IPS-NIHi7 (cell line): ENCODE data around the gene AGL.
"Not testable (repeated sequence)": the region's sequence is repeated elsewhere in the genome, so short reads cannot be mapped to it uniquely, and the experiment has no call there.

Experiments used
- DNase-seq: peaks from one replicate; pipeline ENCODE4 v3.0.0; 2012; ENCODE audit warnings: mixed read lengths; ENCODE audit errors: extremely low spot score

AGL gene

DNA sequence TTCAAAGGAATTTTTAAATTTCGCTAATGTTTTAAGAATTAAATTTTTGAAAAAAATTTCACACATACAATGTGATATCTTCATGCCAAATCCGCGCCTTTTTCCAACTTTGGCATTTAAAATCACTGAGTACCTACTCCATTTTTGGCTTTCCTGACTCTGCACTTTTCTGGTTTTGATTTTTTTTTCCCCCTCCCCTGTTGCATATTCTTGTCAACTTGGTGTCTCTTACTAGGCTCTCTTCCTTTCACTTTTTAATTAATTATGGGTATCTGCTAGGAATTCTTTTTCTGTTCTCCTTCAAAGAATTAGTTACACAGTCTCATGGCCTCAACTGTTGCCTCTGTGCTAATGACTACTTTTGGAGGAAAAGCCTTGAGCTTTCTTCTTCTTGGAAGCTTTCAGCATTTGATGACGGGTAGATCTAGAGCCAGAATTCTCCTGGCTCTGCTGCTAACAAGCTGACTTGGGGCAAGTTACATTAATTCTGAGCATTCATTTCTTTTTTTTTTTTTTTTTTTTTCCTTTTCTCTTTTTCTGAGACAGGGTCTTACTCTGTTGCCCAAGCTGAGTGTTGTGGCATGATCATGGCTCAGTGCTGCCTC, 1.8 kb downstream of the AGL start:
- no peak for DNase-seq

DNA sequence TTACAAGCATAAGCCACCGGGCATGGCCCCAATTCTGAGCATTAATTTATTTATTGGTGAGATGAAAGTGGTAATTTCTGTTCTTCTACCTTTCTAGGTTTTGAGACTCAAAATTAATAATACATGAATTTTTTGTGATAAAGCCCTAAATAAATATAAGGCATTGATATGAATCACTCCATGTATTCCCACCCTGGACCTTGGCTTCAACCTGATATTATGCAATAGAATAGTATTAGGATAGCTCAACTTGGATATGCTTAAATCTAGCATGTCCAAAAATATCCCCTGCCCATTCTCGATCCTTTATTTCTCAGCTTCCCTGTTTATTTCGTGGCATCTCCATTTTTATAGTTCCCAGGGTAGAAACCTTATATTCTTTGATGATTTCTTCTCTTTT, 2.5 kb downstream of the AGL start:
- DNase-seq: no peak

DNA sequence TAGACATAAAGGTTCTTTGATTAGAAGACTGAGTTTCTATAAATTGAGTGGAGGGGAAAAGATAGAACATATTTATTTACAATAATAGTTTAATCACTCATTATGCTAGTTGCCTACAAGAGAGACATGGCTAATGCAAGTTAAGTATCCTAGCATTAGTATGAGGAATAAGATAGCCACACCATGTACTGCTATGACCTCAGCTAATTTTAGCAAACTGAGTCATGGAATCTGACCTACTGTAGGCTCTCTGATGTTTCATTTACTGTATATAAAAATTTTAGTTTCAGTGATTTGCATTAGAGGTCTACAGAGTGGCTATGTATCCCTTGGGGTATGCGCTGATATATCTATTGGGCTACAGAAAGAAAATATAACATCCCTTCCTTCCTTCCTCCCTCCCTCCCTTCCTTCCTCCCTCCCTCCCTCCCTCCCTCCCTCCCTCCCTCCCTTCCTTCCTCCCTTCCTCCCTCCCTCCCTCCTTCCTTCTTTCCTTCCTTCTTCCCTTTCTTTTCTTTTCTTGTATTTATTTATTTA, 5.8 kb downstream of the AGL start:
- no peak for DNase-seq

DNA sequence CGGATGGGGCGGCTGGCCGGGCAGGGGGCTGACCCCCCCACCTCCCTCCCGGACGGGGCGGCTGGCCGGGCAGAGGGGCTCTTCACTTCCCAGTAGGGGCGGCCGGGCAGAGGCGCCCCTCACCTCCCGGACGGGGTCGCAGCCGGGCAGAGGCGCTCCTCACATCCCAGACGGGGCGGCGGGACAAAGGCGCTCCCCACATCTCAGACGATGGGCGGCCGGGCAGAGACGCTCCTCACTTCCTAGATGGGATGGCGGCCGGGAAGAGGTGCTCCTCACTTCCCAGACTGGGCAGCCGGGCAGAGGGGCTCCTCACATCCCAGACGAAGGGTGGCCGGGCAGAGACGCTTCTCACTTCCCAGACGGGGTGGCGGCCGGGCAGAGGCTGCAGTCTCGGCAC, 6.9 kb downstream of the AGL start:
- DNase-seq: not testable (repeated sequence)

DNA sequence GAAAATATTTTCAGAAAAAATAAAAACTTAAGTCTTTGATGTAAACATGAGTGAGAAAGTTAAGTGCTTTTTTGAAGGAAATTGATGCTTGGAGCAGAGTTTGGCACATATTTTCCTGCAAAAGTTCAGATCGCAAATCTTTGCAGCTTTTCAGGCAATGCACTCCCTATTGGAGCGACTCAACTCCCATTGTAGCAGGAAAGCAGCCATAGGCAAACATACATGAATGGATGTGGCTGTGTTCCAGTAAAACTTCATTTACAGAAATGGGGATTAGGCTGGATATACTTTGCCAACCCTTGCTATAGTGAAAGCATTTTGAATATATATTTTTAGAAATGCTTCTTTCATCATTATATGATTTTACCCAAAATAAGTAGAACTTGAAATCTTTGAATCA, 8.1 kb downstream of the AGL start:
- no peak for DNase-seq

DNA sequence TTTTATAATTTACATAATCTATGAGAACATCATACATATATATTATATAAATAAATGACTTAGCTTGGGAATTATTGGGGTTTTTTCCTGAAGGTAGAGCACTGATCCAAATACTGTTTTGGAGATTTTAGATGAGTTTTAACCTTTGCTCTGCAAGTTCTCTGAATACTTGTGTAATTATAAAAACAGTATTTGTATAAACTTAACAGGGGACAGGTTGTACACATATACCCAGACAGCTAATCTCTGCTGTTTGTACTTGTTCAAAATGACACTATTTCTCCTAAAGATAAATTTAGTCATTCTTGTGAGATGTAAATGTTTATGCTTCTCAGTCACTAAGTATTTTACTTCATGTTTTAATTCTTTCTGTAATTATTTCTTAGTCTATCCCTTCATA, 8.7 kb downstream of the AGL start:
- no peak for DNase-seq

DNA sequence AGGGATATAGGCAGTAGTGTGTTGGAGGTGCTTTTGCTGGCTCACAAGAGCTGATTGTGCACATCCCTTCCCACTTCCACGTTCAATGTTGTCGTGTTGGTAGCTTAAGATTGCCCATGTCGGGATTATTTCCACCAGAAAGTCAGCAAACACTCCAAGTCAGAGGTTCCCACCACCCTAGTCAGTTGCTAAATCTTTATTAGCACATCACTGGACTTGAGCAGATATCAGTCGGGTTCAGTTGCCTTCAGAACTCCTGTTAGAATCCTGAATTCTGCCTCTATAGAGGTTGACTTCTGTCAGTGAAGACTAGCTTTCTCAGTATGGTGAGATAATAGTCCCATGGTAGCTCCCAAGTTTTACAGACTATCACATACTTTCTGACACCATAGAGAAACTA, 10.5 kb downstream of the AGL start:
- DNase-seq: no peak

DNA sequence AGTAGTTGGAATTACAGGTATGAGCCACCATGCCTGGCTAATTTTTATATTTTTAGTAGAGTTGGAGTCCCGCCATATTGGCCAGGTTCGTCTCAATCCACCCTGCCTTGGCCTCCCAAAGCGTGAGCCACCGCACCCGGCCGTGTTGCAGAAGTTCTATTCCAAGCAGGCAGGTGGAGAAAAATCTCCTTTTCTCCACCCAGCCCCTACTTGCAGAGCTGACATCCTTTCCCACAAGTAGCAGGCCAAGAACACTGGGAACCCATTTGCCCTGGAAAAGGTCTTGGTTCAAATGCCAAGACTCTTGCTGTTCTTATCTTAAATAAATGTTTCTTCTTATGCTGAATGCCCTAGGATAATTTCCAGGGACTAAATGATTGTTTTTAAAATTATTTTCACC, 17.5 kb downstream of the AGL start:
- DNase-seq: no peak

DNA sequence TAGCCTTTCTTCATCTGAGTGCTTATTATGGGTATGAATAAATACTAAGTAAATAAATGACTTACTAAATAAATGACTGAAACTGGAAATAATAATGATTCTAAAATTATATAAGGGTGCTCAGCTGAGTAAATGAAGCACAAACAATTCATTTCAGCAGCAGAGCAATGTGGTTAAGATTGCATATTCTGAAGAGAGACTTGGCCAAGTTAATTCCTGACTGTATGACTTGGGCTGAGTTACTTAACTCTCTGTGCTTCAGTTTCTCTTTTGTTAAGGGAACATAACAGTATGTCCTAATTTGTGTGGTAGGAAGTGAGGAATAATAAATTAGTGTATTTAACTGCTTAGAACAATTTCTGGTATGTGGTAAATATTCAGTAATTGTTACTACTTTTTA, 19.1 kb downstream of the AGL start:
- no peak for DNase-seq

DNA sequence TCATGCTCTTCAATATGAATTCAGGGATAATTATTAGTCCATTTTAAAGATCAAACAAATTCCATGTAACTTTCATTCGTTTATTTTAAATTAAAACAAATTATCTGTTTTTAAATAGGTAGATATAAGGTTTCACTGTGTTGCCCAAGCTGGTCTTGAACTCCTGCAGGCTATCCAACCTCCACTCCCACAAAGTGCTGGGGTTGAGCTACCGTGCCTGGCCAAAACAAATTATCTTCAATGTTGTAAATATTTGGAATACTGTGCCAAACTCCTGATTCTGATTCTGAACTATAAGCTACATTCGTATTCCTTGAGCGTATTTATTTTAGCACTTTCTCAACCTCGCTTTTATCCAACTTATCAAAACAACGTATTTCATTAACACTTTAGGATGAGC, 19.6 kb downstream of the AGL start:
- DNase-seq: no peak

DNA sequence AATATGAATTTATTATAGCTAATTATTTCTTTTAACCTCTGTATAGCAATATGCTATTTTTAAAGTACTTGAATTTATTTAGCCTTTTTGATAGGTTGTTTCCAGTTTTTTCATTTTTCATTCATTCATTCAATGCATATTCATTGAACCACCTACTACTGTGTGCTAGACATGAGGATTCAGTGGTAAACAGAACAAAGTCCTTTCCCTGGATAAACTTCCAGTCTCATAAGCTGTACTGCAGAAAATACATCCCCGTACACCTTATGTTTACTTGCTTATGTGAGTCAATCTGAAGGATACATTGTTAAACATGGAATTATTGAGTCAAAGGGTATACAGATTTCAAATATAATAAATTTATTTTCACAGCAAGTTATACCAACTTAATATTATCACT, 21.9 kb downstream of the AGL start:
- DNase-seq: no peak

DNA sequence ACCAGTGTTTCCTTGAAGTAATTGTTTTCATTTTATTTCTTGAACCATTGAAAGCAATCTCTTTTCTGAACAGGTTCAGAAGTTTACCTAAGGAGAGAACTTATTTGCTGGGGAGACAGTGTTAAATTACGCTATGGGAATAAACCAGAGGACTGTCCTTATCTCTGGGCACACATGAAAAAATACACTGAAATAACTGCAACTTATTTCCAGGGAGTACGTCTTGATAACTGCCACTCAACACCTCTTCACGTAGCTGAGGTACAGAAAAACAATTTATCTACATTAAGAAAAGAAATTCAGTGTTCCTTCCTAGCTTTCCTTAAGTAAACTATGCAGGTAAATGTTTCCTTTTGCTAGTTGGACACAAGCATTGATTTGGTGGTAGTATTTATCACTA, 27.4 kb downstream of the AGL start:
- no peak for DNase-seq

DNA sequence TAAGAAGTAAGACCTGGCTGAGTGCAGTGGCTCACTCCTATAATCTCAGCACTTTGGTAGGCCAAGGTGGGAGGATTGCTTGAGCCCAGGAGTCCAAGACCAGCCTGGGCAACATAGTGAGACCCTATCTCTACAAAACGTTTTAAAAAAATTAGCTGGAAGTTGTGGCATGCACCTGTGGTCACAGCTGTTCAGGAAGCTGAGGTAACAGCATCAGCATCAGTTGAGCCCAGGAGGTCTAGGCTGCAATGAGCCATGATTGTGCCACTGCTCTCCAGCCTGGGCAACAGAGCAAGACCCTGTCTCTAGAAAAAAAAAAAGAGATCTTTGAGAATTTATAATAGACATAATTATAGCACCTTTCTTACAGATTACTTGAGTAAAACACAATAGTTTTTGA, 36.0 kb downstream of the AGL start:
- no peak for DNase-seq

DNA sequence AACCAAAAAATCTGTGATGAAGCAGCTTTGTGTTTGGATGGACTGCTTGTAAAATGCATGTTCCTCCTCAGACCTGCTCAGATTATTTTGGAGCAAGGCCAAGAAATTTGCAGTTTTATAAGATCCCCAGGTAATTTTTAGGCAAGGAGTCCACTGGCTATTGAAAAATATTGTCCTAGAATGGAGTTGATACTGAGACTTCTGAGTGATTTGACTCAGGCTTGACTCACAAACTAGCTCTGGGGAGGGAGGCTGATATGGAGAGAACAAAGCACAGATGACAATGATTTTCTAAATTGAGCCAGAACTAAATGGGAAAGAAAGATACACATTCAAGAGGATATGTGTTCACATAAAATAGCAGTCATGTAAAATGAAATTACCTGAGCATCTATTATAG, 36.7 kb downstream of the AGL start:
- DNase-seq: no peak

DNA sequence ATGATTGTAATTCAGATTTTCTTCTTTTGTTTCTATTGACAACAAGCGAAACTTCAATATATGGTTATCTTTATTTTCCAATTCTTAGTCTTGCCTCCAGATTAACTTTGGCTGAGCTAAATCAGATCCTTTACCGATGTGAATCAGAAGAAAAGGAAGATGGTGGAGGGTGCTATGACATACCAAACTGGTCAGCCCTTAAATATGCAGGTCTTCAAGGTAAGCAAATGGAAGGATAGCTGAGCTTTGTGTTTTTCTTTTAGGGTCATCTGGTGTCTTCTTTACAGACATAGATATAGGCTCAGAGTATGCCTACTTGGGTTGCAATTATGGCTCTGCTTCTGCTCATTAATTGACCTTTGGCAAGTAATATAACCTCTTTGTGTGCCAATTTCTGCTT, 37.7 kb downstream of the AGL start:
- no peak for DNase-seq

DNA sequence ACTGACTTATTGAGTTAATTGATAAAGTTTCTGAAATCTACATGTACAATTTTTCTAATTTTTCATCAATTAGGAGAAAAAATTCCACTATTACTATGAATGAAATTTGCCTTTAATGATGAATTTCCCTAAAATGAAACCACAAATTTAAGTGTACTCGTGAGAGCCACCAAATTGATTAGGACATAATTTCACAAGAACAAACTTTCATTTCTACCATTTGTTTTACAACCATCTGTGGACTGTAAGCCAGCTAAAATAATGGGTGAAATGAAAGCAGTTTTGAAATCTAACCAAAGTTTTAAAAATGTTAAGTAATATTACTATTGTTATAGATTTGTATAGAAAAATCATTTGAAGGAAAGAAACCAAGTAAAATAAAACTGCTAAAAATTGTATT, 41.8 kb downstream of the AGL start:
- no peak for DNase-seq

DNA sequence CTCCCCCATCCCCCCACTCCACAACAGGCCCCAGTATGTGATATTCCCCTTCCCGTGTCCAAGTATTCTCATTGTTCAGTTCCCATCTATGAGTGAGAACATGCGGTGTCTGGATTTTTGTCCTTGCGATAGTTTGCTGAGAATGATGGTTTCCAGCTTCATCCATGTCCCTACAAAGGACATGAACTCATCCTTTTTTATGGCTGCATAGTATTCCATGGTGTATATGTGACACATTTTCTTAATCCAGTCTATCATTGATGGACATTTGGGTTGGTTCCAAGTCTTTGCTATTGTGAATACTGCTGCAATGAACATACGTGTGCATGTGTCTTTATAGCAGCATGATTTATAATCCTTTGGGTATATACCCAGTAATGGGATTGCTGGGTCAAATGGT, 53.1 kb downstream of the AGL start:
- not testable (repeated sequence) for DNase-seq

DNA sequence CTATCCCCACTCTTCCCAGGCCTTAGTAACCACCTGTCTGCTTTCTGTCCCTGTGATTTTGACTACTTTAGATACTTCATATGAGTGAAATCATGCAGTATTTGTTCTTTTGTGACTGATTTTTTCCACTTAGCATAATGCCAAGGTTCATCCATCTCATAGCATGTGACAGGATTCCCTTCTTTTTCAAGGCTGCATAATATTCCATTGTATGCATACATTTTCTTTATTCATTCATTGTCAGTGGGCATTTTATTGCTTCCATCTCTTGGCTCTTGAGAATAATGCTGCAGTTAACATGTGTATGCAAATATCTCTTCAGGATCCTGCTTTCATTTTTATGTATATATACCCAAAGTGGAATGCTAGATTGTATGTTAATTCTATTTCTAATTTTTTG, 56.4 kb downstream of the AGL start:
- DNase-seq: no peak

DNA sequence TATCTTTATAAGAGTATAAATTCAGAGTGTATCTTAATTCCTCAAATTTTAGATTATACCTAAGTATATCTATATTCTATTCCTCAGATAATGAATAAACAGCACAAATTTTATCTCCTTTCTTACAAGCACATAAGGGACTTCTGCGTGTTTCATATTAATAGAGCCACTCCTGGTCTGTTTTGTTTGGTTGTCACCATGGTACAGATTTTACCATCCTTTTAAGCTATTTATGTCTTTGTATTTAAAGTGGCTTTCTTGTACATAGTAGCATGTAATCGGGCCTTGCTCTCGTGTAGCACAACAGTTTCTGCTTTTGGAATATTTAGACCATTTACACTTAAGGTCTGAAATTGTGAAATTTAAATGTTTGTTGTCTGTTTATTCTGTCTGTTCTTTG, 67.1 kb downstream of the AGL start:
- no peak for DNase-seq

DNA sequence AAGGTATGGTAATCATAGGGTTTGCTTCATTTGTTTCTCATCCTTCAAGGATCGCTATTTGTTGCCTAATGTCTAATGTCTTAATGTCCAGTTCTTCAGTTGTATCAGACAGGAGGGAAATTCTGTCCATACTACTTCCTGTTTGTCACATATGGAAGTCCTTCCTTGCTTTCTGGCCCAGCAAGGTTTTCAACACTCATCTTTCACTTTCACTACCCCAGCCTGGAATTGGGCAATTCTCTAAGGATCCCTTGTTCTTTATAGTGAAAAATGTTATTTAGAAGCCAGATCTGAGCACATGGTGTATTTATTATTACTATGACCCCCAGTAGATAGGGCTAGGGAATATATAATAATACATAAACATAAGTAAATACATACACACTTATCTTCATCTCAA, 69.1 kb downstream of the AGL start:
- DNase-seq: no peak

DNA sequence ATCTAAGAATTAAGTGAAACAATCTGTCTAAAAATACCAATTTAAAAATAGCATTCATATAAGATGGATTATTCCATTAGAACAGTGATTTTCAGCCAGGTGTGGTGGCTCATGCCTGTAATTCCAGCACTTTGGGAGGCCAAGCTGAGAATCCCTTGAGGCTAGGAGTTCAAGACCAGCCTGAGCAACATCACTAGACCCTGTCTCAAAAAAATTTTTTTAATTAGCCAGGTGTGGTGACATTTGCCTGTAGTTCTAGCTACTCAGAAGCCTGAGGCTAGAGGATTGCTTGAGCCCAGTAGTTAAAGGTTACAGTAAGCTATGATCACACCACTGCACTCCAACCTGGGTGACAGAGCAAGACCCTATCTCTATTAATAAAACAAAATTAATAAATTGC, 84.6 kb downstream of the AGL start:
- DNase-seq: no peak

DNA sequence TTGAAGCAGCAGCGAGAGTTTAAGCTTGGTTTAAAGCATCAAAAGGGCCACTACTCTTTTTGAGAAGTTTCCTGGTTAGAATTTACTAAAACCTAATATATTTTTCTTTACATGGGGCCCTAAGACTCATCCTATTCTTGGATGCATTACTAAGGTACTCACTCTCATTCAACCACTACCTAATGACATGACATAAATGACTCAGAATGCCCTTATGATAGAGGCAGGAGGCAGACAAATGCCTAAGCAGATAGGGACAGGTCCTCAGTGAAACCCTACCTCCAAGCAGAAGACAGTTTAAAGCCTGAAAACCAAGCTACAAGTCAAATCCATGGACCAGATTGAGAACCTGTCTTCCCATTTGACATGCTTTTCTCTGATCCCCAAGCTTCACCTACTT, 85.4 kb downstream of the AGL start:
- DNase-seq: no peak

DNA sequence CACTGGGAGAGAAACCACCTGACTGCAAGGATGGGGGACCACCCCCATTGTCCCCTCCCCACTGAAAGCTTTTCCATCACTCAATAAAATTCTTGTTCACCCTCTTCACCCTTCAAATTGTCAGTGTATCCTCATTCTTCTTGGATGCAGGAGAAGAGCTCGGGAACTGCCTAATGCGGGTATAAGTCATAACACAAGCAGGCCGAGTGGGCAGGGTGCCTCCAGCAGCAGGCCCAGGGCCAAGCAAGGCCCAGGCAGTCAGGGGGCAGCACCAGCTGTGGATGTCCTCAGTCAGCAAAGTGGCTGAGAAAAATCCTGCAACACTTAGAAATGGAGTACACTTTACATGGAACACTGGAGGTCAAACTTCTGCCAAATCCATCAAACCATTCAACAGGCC, 85.9 kb downstream of the AGL start:
- no peak for DNase-seq

DNA sequence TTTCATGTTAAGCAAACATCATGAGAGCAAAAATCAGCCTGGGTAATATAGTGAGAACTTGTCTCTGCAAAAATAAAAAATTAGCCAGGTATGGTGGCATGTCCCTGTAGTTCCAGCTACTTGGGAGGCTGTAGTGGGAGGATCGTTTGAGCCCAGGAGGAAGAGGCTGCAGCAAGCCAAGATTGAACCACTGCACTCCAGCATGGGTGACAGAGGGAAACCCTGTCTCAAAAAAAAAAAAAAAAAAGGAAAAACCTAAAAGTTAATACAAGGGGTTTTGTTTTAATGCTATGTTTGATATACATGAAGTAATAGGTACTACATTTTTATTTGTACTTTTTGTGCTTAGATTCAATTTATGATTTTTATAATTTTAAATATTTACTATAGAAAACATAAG, 92.6 kb downstream of the AGL start:
- no peak for DNase-seq
